Fibroblast of the aortic adventitia (primary cell): ENCODE data around the gene SMDT1. TPM values are rescaled to one million over a fixed set of nuclear protein-coding genes. Genes with fewer than 3 reads are reported as not detected.

Experiments
- DNase-seq: peaks from one replicate; pipeline ENCODE4 v3.0.0-alpha.2; 2010; ENCODE audit warnings: low read depth
- H3K4me3 ChIP-seq: 2 replicates; pipeline ENCODE4 v1.5.1; 2011; ENCODE audit warnings: low read depth, mild to moderate bottlenecking, control low read depth, low read length, moderate library complexity
- CTCF ChIP-seq: IDR thresholded peaks from 2 replicates; pipeline ENCODE4 v1.5.1; 2011; ENCODE audit warnings: mild to moderate bottlenecking, low read length, control low read depth, inconsistent platforms; ENCODE audit not compliant: insufficient read depth
- total RNA-seq: library from RNA; depleted of rRNA; stranded (reverse); fragments of >200 nt; gene quantifications from 2 replicates; pipeline ENCODE4 v1.2.3, GENCODE V29; 2012; ENCODE audit warnings: low replicate concordance

SMDT1 gene
- total RNA-seq, 1 donor: 10.2 TPM

- TF ChIP-seq CTCF: no peak
- no peak for DNase-seq
- no peak overlapping the region for H3K4me3 ChIP-seq
Measured at GRCh38 chr22:42052765-42053164, 26.7 kb upstream of the SMDT1 start.

- TF ChIP-seq CTCF: no peak
- no peak overlapping the region for H3K4me3 ChIP-seq
- no peak for DNase-seq
Measured at GRCh38 chr22:42056757-42057511, 22.6 kb upstream of the SMDT1 start.

DNA sequence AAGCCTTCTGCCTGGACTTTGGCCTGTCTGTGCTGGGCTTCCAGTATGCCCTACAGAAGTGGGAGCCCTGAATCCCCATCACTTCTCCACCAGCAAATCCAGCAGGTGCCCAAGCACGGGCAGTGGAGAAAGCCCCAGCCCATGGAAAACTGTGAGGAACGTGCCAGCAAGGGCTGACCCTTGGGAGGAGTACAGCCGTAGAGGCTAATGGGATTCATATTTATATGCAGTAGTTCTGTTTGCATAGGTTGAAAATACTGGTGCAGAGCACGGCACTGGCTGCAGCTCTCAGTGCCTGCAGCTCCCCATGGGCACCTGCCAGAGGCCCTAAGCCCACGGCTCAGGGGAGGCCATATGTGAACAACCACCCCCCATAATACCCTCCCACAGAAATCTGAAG is 19.0 kb upstream of the SMDT1 start:
- no peak overlapping the region for H3K4me3 ChIP-seq
- no peak for DNase-seq
- no peak for TF ChIP-seq CTCF

DNA sequence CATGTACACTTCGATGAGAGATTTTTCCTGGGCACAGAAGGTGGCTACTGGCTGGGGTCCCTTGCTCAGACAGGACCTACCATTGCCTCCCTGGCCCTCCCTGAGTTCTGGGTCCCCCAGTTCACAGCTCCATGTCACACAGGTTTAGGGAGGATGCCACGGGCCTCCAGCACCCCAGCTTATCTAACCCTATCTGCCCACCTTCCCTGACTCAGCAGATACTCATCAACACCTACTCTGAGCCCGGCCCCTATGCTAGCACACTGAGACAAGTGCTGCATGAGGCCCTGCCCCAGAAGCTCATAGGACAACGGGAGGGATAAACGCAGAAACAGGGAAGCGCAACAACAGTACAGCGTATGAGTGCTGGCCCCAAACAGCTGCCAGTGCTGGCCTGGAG is 18.5 kb upstream of the SMDT1 start:
- no peak for DNase-seq
- no peak for TF ChIP-seq CTCF
- no peak overlapping the region for H3K4me3 ChIP-seq

DNA sequence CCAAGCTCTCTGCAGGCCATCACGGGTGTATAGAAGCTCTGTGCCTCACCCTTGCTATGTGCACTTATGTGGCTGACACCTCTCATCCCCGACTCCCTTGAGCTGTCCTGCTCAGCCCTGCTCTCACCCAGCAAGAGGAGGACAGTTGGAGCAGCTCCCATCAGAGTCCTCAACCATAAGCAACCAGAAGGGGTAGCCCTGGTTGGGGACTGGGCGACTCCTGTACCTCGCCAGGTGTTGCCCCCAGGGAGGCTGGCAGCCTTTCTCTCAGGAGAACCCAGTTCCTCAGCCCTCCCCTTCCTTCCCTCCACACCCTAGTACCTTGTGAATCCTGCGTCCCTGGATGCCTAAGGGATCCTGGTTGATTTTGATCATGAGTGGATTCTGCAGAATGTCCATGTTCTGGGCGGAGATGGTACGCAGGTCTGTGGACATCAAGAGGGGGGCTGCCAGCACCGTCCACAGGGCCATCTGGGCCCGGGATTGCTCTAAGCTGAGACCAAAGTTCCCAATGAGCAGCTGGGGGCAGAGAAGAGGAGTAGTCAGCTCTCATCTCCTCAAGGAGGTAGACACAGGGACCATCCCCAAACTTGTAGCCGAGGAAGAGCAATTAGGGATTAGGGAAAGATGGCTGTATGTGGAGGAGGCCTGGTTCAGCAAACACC is 16.9 kb upstream of the SMDT1 start:
- no peak for TF ChIP-seq CTCF

DNA sequence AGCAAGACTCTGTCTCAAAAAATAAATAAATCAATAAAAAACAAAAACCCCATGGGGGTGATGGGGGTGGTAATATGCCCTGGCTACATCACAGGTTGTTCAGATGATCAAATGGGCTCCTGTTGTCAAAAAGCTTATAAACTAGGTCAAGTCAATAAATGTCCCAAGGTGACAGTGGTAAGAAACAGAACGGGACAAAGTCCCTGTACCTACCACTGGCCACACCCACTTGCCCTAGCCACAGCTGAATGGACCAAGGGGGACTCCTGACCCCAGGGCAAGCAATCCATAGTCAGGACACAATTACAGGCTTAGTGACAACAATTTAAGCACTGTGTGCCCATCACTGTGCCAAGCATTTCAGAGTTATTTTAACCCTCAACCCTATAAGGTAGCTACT is 14.9 kb upstream of the SMDT1 start:
- H3K4me3 ChIP-seq: no peak overlapping the region
- TF ChIP-seq CTCF: no peak
- DNase-seq: no peak

More for the DNA sequence above, 16.9 kb upstream of the SMDT1 start:
- H3K4me3 ChIP-seq: no peak overlapping the region
- DNase-seq: no peak
